ENCODE data around the gene TBX22. TPM values are rescaled to one million over a fixed set of nuclear protein-coding genes. Genes with fewer than 3 reads are reported as not detected.

The TBX22 gene
- total RNA-seq, result not detected in 2 replicates

GRCh38 chrX:80014141-80014940, at the start of gene TBX22:
Gene TBX22, plus strand, starts transcription at chrX:80014753. Its CDS starts 7,517 bp downstream, at chrX:80022270.

